Right ventricle myocardium superior (tissue), 1 donor: Measurements from ENCODE around the gene OR51Q1. TPM values are rescaled to one million over a fixed set of nuclear protein-coding genes. Genes with fewer than 3 reads are reported as not detected.
A peak's percentile ranks its signal among the peaks of the same experiment; 100 is the strongest.

Experiments
- ATAC-seq: fragments of 200-7000 bp; cut with Tn5 transposase; one replicate; pipeline ENCODE4 v1.9.1; 2020; ENCODE audit warnings: mild to moderate bottlenecking; ENCODE audit not compliant: poor library complexity
- DNase-seq: peaks from one replicate; pipeline ENCODE4 v3.0.0-alpha.2; 2020
- intact Hi-C: fragments of 100-400 bp; cut with DNase I; formaldehyde crosslinking; loops from one replicate; pipeline ENCODE4 v1.11.2; 2022
- long read RNA-seq: library from polyadenylated mRNA; unstranded; transcript quantifications from one replicate; pipeline ENCODE4 v2.0.0, GENCODE V29; 2021
- total RNA-seq: library from RNA; stranded (reverse); fragmentation: NEBNext Ultra II Directional; extraction: Animal tissue kit (Norgen Biotek cat#: 25700); gene quantifications from one replicate; pipeline ENCODE4 v1.2.1, GENCODE V29; 2021
- donor health status: DM: no; HTN: yes; CAD: no; lungs with severe emphysema.

The OR51Q1 gene, protein sequence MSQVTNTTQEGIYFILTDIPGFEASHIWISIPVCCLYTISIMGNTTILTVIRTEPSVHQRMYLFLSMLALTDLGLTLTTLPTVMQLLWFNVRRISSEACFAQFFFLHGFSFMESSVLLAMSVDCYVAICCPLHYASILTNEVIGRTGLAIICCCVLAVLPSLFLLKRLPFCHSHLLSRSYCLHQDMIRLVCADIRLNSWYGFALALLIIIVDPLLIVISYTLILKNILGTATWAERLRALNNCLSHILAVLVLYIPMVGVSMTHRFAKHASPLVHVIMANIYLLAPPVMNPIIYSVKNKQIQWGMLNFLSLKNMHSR
- not detected for total RNA-seq
- long read RNA-seq = 0 reads

DNA sequence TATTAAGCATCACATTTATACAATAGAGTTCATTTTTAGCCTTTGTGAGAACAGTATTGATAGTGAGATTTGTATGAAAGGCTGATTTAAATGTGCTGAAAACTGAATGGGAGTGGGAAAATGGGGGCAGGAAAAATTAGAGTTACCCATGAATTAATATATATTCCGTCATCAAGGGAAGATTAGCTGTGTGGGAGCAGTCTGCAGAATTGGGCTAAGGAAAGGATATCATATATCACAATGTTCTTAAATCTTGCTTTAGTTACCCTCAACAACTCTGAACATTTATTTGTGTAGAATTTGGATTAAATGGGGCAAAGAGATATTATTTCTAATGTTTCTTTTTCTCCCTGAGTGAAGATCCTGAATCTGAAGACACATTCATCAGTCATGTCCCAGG is at the start of gene OR51Q1:
Gene OR51Q1, plus strand, starts transcription at position 301 of the 400 bp plus-strand sequence. Its CDS starts 90 bp downstream, at position 391.
- no peak for ATAC-seq
- DNase-seq = no peak
- intact Hi-C loops = no loop called here

DNA sequence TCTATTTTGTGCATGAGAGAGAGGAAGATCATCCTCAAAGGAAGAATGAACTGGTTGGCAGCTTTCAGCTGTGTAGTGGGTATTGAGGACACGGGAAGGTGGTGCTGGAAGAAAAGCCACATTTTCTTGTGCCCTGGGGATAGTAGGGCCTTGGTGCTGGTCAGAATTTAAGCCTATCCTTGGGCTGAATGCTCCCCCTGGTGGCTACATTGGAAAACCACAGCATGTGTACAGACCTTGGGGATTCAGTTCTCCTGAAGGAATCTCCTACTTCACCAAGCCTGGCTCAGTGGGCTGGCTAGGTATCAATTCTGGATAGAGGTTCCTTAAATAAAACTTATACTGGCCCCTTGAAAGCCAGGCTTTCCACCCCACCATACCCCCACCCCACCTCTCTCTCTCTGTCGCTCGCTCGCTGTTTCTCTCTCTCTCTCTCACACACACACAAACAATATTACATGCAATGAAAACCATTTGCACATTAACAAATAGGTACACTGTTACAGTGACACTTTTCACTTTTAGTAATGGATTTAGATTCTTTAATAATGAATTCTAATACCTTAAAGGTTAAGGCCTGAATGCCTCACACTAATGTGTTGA is 41.1 kb upstream of the OR51Q1 start:
- DNase-seq (no peak), ATAC-seq (peak; percentile 83)
- intact Hi-C loops = loop anchor here (2.0 to 5.0 kb wide), 2 partner anchors 176 to 259 kb away; no protein-coding TSS in a partner anchor

DNA sequence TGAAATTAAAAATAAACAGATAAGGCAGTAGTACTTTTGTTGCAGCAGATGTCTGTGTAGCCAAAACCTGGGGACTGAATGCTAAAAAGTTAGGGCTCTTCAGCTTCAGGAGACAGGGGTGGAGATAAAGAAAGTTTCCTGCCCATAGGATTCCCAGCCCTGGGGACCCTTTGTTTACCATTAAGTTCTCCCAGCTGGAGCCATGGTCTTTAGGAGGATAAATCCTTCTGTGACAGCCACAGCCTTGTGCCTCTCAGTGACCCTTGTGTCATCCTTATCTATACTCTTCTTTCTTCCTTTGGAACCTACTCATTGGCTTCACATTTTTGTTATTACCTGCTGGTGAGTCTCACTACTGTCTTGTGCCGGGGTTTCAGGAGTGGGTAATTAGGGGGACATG is 38.3 kb upstream of the OR51Q1 start, which contains the start of gene OR51M1:
Gene OR51M1, plus strand, starts transcription at position 237 of the 400 bp plus-strand sequence. CDS start 5,587 bp downstream, outside the sequence.
- ATAC-seq (no peak), DNase-seq (no peak)
- intact Hi-C loops = loop anchor here (5.0 kb wide), 1 partner anchor 261 kb away; no protein-coding TSS in a partner anchor

DNA sequence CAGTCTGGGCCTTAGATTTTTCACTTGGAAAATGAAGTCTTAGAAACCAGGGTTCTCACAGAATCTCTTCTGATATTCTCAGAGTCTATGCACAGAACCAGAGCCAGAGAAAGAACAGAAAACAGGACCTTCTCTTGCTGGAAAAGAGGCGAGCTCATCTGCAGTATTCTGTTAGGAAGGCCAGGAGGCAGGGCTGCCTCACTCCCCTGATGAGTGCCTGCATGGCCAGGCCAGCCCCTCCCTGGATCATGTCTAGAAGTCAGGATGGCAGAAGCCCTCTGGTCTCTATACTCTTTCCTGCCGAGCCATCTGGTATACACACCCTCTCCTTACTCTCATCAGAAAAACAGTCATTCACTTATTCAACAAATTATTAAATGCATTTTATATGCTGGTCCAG is 37.6 kb upstream of the OR51Q1 start:
- intact Hi-C loops = loop anchor here (5.0 kb wide), 1 partner anchor 262 kb away; no protein-coding TSS in a partner anchor
- no peak for DNase-seq
- no peak for ATAC-seq

DNA sequence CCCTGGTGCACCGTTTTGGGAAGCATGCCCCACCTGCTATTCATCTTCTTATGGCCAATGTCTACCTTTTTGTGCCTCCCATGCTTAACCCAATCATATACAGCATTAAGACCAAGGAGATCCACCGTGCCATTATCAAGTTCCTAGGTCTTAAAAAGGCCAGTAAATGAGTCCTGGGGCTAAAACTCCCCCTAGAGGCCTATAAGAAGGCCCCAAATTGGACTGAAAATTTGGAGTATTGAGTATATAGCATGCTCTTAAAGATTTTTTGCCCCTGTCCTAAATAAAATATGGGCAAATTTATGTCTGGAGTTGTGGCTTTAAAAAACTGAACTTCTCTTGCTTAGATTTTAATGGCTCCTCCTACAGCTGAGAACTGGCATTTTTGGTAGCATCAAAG is 31.7 kb upstream of the OR51Q1 start:
- DNase-seq (no peak), ATAC-seq (no peak)
- intact Hi-C loops = no loop called here

DNA sequence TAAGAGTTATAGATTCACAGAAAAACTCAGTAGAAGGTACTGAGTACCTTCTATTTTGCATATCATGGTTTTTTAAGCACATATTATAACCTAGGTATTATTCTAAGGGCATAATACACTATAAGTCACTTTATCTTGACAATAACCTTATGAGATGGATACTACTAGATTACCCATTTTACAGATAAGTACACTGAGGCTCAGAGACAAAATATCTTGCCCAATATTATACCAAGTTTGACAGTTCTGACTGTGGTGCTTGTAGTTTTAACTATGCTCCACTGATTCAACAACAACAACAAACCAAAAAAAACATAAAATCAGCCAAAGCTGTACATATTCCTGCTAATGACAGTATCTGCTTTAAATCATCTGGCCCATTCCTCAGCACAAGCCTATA is 27.8 kb upstream of the OR51Q1 start:
- intact Hi-C loops = no loop called here
- DNase-seq (no peak), ATAC-seq (no peak)

DNA sequence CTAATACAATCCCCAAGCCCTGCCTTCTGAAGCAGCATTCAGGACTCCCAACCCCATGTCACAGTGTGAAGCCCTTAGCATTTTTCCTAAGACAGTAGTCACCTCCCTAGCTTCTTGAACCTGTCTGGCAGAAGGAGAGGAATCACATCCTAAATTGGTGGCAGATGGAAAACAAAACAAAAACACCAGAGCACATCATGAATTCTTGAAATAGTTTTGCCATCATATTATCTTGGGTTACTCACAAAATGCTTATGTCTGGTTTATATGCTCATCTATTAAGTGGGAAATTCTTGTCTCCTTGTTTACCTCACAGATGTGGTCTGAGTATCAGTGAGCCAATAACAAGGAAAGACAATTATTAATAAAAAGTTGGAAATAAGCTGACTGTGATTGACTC is 23.0 kb upstream of the OR51Q1 start:
- no peak for DNase-seq
- ATAC-seq = no peak
- intact Hi-C loops = no loop called here

DNA sequence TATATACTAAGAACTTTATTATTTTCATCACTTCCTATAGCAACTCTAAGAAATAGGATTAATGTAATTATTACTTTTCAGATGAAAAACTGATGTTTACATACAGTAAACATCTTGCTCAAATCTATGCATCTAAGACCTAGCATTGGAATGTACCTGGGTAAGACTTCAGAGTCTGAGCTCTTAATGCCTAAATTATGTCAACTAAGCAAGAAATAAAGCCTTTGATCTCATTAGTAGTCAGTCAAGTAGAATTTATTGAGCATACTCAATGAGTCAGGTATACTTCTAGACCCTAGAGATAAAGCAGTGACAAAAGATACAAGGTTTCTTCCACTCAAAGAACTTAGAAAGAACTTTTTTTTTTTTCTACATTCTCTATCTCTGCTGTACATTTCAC is 16.7 kb upstream of the OR51Q1 start:
- intact Hi-C loops = no loop called here
- ATAC-seq (no peak), DNase-seq (no peak)

DNA sequence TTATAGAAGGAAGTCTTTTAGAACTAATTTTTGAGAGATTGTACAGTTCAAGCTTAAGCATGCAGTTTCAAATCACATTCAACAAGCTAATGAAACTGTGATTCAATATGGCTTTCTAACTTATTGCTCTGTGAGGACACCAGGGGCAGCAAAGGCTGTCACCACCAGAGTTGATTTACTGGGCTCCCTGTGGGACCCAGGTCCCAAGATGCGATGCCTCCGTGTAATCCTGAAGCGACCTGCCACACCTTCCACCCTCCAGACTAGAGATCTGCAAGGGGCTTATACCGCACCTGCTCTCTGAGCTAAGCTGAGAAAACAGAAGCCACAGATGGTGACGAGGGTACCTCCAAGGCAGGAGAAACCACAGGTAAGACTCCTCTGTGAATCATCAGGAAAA is 918 bp upstream of the OR51Q1 start:
- no peak for ATAC-seq
- intact Hi-C loops = no loop called here

DNA sequence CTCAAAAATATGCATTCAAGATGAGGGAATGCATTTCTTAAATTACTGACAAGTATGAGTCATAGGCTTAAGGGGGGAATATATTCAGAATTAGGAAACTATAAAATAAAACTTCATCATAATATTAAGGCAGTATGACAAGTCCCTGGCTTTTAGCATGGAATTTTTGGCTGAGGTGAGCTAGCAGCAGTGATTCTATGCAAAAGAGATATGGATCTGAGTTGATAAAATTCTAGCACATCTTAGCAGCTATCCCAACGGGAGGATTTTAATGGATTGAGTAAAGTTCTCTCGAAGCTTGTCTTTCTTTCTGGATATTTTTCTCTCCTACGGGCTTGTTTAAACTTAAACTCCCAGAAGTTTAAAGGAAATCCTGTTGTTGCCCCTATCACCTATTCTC is 1.2 kb downstream of the OR51Q1 start:
- DNase-seq (no peak), ATAC-seq (no peak)
- intact Hi-C loops = no loop called here

More for the DNA sequence above, 918 bp upstream of the OR51Q1 start:
- DNase-seq = no peak

DNA sequence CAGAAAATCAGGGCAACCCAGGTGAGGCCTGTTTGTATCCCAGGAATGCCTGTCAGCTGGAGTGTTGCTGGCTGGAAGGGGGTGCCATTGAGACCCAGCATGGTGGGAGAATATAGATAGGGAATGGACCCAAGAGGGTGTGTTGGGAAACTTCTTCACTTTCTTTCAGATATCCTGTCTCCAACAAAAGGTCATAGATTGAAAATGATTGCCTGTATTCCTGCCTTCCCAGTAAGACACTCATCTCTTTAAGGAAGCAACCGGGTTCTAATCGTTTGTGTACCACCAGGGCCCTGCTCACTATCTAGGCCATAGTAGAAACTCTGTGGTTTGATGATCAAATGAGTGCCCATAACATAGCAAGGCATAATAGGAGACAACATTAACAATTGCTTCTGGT is 19.5 kb downstream of the OR51Q1 start, which contains the start of gene OR51I1:
Gene OR51I1, minus strand, starts transcription at position 101 of the 400 bp plus-strand sequence. Its CDS starts 0 bp downstream, at position 101.
- DNase-seq (no peak), ATAC-seq (no peak)
- intact Hi-C loops = no loop called here

DNA sequence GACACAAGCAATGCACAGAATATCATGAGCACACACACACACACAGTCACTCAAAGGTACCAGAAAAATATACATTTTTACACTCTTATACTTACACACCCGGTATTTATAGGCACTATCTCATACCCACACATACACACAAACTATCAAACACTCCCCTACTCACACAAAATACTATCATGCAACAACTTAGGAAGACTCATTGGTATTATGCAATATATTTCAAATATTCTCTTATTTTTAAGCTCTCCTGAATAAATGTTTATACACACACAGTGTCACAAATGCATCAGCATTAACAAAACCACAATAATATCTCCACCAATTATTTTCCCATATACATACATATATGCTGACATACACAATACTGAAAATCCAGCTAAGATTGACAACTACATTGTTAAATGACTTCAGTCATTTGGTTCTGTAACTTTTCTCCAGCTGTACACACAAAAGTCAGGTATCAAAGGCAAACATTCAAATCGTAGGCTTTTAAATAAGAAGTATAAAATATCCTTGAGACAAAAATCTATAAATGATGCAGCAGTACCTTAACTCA is 22.0 kb downstream of the OR51Q1 start:
- ATAC-seq (no peak), DNase-seq (no peak)
- intact Hi-C loops = no loop called here

DNA sequence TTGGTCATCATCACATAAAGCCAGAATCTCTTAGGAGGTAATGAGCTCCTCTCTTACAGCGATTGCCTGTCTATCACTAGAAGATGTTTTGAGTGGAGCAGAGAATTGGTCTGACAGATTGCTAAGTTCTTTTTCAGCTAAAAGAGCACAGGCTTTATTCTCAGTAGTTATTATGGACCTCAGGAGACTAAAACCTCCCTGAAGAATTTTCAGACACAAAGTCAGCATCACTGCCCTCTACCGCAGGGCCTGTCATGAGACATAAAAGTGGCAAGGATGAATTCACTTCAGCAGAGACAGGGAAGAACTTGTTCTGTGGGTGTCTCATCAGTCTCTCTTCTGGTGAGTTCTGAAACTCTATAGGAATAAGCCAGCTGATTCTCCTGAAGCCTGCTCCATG is 27.1 kb downstream of the OR51Q1 start, which contains the start of gene OR51I2:
Gene OR51I2, plus strand, starts transcription at position 301 of the 400 bp plus-strand sequence. CDS start 4,166 bp downstream, outside the sequence.
- no peak for ATAC-seq
- intact Hi-C loops = no loop called here
- no peak for DNase-seq

DNA sequence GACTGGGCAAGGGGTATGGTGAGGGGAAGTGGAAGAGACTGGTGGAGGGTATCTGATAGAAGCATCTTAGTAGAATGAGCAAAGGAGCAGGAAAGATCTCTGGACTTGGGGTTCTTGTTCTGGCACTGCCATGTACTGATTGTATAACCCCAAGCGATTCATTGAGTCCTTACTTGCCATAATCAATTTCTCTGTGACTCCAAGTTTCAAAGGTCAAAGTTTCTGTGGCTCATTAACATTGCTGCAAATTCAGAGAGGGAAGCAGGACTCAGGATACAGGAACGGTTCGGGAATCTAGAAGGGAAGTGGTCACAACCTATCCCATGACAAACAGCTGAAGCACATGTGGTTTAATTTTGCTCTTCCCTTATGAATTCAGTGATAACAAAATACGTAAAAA is 27.5 kb downstream of the OR51Q1 start:
- no peak for ATAC-seq

DNA sequence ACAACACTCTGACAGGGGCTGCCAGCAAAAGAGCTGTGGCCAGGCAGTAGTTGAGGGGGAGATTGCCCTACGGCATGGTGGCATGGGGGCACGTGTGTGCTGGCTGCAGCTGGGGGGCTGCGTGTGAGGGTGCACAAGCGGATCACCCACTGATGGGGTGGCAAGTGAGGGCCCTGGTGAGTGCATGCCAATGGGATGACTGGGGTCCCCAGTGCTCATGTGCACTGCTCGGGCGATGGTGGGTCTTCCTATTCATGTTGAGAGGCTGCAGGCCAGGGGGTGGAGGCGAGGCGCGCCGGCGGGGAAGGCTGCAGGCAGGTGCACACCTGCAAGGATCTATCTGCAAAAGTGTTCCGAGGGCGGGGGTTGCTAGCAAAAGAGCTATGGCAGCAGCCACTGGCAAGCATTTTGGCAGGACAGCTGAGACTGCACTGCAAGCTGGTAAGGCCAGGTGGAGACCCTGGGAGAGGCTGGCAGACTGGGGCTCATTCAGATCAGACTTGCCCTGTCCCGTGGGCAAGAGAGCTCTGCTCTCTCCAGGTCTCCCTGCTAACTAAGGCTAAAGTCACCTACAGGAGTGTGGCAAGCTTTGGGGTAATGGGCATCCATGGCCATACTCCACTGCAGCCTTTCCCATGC is 39.2 kb downstream of the OR51Q1 start:
- intact Hi-C loops = no loop called here
- DNase-seq = no peak
- no peak for ATAC-seq

More for the DNA sequence above, 27.5 kb downstream of the OR51Q1 start:
- DNase-seq = no peak
- intact Hi-C loops = no loop called here

DNA sequence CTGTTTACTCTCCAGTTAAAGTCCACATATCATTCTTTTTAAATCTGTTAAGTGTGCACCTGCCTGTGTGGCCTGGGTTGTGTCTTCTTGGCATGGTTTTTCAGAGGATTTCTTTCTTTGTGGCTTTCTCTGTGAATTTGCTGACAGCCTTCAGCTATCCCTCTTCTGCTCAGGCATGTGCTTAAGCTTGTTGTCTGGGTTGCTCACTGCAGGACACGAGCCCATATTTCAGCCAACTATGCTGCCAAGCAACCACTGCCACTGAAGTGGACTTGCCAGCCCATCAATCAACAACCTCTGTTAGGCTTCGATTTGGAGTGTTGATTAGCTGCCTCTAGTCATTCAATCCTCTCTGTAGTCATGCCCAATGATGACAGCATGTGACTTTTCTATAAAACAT is 45.6 kb downstream of the OR51Q1 start:
- intact Hi-C loops = no loop called here
- no peak for ATAC-seq
- no peak for DNase-seq
